ENCODE data around the gene FGG.

The FGG gene

GRCh38 chr4:154584259-154584658, 28.2 kb downstream of the FGG start:
- no peak overlapping the region for H3K4me3 ChIP-seq (ENCODE audit: low read depth, low read length)
- TF ChIP-seq CTCF (IDR thresholded peaks at IDR 0.05; ENCODE audit: low read depth, low read length): no peak
- no peaks in the 10 kb centered on the region for H3K9me3 ChIP-seq
- H3K27me3 ChIP-seq: peaks cover 16% of the 10 kb centered on the region
- DNase-seq: no peak
- H3K36me3 ChIP-seq: no peaks in the 10 kb centered on the region
- H3K4me1 ChIP-seq: no peaks in the 10 kb centered on the region

- H3K4me1 ChIP-seq: no peaks in the 10 kb centered on the region
- H3K4me3 ChIP-seq (ENCODE audit: low read depth, low read length): no peak overlapping the region
- H3K27me3 ChIP-seq: peaks cover 13% of the 10 kb centered on the region
- H3K9me3 ChIP-seq: no peaks in the 10 kb centered on the region
- no peaks in the 10 kb centered on the region for H3K36me3 ChIP-seq
- TF ChIP-seq CTCF (IDR thresholded peaks at IDR 0.05; ENCODE audit: low read depth, low read length): no peak
- DNase-seq: no peak
Observed at GRCh38 chr4:154583677-154584076, 28.8 kb downstream of the FGG start.

- Histone ChIP-seq H3K27me3 (peaks cover 11% of the 10 kb centered on the region), H3K9me3 (no peaks in the 10 kb centered on the region), H3K36me3 (no peaks in the 10 kb centered on the region), H3K4me3 (ENCODE audit: low read depth, low read length) (no peak overlapping the region), H3K4me1 (no peaks in the 10 kb centered on the region)
- no peak for DNase-seq
- TF ChIP-seq CTCF (IDR thresholded peaks at IDR 0.05; ENCODE audit: low read depth, low read length): no peak
Observed at GRCh38 chr4:154583230-154583629, 29.2 kb downstream of the FGG start.

- peaks cover 11% of the 10 kb centered on the region for H3K27me3 ChIP-seq
- no peaks in the 10 kb centered on the region for H3K9me3 ChIP-seq
- no peaks in the 10 kb centered on the region for H3K4me1 ChIP-seq
- TF ChIP-seq CTCF (IDR thresholded peaks at IDR 0.05; ENCODE audit: low read depth, low read length): no peak
- H3K36me3 ChIP-seq: no peaks in the 10 kb centered on the region
- DNase-seq: no peak
- no peak overlapping the region for H3K4me3 ChIP-seq (ENCODE audit: low read depth, low read length)
Observed at GRCh38 chr4:154582723-154583122, 29.7 kb downstream of the FGG start.

- Histone ChIP-seq H3K27me3 (peaks cover 2% of the 10 kb centered on the region), H3K36me3 (no peaks in the 10 kb centered on the region), H3K4me3 (ENCODE audit: low read depth, low read length) (no peak overlapping the region), H3K4me1 (no peaks in the 10 kb centered on the region), H3K9me3 (no peaks in the 10 kb centered on the region)
- TF ChIP-seq CTCF (IDR thresholded peaks at IDR 0.05; ENCODE audit: low read depth, low read length): no peak
- DNase-seq: no peak
Observed at GRCh38 chr4:154579927-154580326, 32.5 kb downstream of the FGG start.

GRCh38 chr4:154578919-154579318, 33.5 kb downstream of the FGG start:
- DNase-seq: no peak
- TF ChIP-seq CTCF (IDR thresholded peaks at IDR 0.05; ENCODE audit: low read depth, low read length): no peak
- peaks cover 4% of the 10 kb centered on the region for H3K27me3 ChIP-seq
- H3K4me1 ChIP-seq: no peaks in the 10 kb centered on the region
- H3K4me3 ChIP-seq (ENCODE audit: low read depth, low read length): no peak overlapping the region
- no peaks in the 10 kb centered on the region for H3K36me3 ChIP-seq
- H3K9me3 ChIP-seq: no peaks in the 10 kb centered on the region

All from BE2C (cell line).